Chondrocyte (in vitro differentiated cells): ENCODE measurements around the gene TIPRL. TPM values are rescaled to one million over a fixed set of nuclear protein-coding genes. Genes with fewer than 3 reads are reported as not detected.

Experiments
- DNase-seq: peaks from one replicate; pipeline ENCODE4 v3.0.0; 2021; ENCODE audit warnings: mixed read lengths, low spot score
- H3K27ac Mint-ChIP-seq: one replicate; pipeline ENCODE4 v1.8.0; 2021; ENCODE audit warnings: mild to moderate bottlenecking, moderate library complexity, mixed read lengths; ENCODE audit not compliant: unreplicated experiment
- H3K27me3 Mint-ChIP-seq: 2 replicates; pipeline ENCODE4 v1.8.0; 2021; ENCODE audit warnings: low read depth, mixed read lengths
- H3K36me3 Mint-ChIP-seq: 2 replicates; pipeline ENCODE4 v1.8.0; 2021; ENCODE audit warnings: low read depth, mixed read lengths
- H3K4me1 Mint-ChIP-seq: 2 replicates; pipeline ENCODE4 v1.8.0; 2021; ENCODE audit warnings: low read depth, mild to moderate bottlenecking, mixed read lengths
- H3K4me3 Mint-ChIP-seq: one replicate; pipeline ENCODE4 v1.8.0; 2021; ENCODE audit warnings: mild to moderate bottlenecking, moderate library complexity, mixed read lengths; ENCODE audit not compliant: unreplicated experiment
- H3K9me3 Mint-ChIP-seq: 2 replicates; pipeline ENCODE4 v1.8.0; 2021; ENCODE audit warnings: low read depth, mixed read lengths
- total RNA-seq: library from RNA; stranded (reverse); gene quantifications from 3 replicates; pipeline ENCODE4 v1.2.1, GENCODE V29; 2021
- TF ChIP-seq, protein P1 (sequence below): fragments of 200-600 bp; sonication (generic); IDR thresholded peaks from 2 replicates; pipeline ENCODE4 v1.5.0; 2021; ENCODE audit warnings: antibody characterized with exemption, mild to moderate bottlenecking, moderate library complexity

TIPRL gene
- total RNA-seq, 1 donor from 2014 or later: 37.4 TPM

DNA sequence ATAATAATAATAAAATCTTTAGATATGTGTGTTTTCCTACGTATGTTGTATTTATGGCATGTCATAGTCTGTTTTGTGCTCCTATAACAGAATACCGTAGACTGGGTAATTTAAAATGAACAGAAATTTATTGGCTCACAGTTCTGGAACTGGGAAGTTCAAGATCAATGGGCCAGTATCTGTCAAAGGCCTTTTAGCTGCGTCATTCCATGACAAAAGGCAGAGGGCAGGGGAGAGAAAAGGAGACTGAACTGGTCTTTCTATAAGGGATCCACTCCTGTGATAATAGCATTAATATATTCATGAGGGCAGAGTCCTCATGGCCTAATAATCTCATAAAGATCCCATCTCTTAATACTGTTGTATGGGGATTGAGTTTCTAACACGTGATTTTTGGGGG, 39.9 kb downstream of the TIPRL start:
- Mint-ChIP-seq H3K4me1 (peaks cover 8% of the 10 kb centered on the region), H3K9me3 (peaks cover 8% of the 10 kb centered on the region), H3K4me3 (no peak overlapping the region), H3K27me3 (no peaks in the 10 kb centered on the region), H3K36me3 (no peaks in the 10 kb centered on the region), H3K27ac (no peak overlapping the region)
- DNase-seq: no peak
- TF ChIP-seq, protein P1, sequence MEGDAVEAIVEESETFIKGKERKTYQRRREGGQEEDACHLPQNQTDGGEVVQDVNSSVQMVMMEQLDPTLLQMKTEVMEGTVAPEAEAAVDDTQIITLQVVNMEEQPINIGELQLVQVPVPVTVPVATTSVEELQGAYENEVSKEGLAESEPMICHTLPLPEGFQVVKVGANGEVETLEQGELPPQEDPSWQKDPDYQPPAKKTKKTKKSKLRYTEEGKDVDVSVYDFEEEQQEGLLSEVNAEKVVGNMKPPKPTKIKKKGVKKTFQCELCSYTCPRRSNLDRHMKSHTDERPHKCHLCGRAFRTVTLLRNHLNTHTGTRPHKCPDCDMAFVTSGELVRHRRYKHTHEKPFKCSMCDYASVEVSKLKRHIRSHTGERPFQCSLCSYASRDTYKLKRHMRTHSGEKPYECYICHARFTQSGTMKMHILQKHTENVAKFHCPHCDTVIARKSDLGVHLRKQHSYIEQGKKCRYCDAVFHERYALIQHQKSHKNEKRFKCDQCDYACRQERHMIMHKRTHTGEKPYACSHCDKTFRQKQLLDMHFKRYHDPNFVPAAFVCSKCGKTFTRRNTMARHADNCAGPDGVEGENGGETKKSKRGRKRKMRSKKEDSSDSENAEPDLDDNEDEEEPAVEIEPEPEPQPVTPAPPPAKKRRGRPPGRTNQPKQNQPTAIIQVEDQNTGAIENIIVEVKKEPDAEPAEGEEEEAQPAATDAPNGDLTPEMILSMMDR: no peak

DNA sequence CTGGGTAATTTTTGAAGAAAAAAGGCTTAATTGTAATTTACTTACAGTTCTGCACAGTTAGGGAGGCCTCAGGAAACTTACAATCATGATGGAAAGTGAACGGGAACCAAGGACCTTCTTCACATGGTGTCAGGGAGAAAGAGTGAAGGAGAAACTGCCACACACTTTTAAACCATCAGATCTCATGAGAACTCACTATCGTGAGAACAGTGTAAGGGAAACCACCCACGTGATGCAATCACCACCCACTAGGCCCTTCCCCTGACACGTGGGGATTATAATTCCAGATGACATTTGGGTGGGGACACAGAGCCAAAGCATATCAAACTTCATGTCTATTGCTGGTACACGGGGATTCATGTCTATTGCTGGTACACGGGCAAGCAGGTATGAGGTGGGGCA, 41.7 kb downstream of the TIPRL start:
- H3K36me3 Mint-ChIP-seq: no peaks in the 10 kb centered on the region
- H3K4me1 Mint-ChIP-seq: peaks cover 18% of the 10 kb centered on the region
- no peaks in the 10 kb centered on the region for H3K27me3 Mint-ChIP-seq
- TF ChIP-seq, protein P1: no peak
- no peak for DNase-seq
- no peak overlapping the region for H3K4me3 Mint-ChIP-seq
- H3K9me3 Mint-ChIP-seq: peaks cover 10% of the 10 kb centered on the region
- no peak overlapping the region for H3K27ac Mint-ChIP-seq

DNA sequence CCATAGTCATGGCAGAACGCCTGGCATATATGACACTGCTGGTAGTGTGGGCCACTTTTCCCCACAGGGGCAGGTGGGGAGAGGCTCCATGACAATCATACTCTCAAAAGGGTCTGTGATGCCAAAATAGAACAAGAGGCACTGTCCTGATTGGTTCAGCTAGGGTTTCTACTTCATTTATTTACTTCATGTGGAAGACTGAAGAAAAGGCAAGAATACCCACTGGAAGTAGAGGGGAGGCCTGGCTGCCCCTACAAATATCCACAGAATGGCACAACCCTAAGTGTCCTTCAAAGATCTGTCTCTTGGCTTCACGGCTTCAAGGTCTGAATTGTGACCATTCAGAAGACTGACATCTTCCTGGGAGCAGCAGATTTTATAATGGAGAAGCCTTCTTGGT, 42.5 kb downstream of the TIPRL start:
- TF ChIP-seq, protein P1: no peak
- DNase-seq: no peak
- H3K4me3 Mint-ChIP-seq: no peak overlapping the region
- peaks cover 10% of the 10 kb centered on the region for H3K9me3 Mint-ChIP-seq
- H3K27ac Mint-ChIP-seq: no peak overlapping the region
- no peaks in the 10 kb centered on the region for H3K36me3 Mint-ChIP-seq
- no peaks in the 10 kb centered on the region for H3K27me3 Mint-ChIP-seq
- H3K4me1 Mint-ChIP-seq: peaks cover 16% of the 10 kb centered on the region

DNA sequence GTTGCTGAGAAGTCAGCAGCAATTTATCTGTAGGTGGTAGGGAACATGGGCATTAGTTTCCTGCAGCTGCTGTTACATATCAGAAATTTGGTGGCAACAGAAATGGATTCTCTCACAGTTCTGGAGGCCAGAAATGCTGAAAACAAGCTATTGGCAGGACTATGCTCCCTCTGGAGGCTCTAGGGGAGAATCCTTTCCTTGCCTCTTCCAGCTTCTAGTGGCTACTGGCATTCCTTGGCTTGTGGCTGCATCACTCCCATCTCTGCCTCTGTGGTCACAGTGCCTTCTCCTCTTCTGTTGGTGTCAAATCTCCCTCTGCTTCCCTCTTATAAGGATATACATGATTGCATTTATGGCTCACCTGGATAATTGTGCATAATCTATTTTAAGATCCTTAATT, 44.5 kb downstream of the TIPRL start:
- H3K4me3 Mint-ChIP-seq: no peak overlapping the region
- TF ChIP-seq, protein P1: no peak
- H3K9me3 Mint-ChIP-seq: peaks cover 10% of the 10 kb centered on the region
- no peak overlapping the region for H3K27ac Mint-ChIP-seq
- no peak for DNase-seq
- no peaks in the 10 kb centered on the region for H3K27me3 Mint-ChIP-seq
- H3K4me1 Mint-ChIP-seq: peaks cover 30% of the 10 kb centered on the region
- no peaks in the 10 kb centered on the region for H3K36me3 Mint-ChIP-seq

DNA sequence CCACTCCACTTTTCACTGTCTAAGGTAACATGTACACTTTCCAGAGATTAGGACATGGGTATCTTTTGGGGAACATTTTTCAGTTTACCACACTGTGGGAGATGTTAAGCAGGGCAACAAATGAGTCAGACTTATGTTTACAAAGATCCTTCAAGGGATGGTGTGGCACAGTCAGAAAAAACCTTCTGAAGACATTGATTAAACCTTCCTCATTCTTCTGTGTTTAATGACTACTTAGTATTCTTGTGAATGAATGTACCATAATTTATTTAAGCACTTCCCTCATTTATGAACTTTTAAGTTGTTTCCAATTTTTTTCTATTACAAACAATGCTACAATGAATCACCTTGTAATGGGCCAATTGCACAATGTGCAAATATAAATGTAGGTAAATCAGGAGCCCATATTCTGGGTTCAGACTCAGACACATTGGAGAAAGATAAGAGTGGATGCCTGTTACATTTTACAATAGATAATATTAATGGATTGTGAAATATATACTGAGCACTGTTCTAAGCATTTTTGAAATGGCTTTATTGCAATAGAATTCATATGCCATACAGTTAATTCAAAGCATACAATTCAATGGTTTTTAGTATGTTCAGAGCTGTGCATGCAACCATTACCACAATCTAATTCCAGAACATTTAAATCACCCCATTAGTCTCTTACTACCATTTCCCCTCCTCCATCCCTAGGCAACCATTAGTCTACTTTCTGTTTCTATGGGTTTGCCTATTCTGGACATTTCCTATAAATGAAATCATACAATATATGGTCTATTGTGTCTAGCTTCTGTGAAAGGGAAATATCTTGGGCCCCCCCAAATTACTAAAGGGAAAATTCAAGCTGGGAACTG, 45.1 kb downstream of the TIPRL start:
- Mint-ChIP-seq H3K4me3 (no peak overlapping the region), H3K27ac (no peak overlapping the region), H3K9me3 (peaks cover 10% of the 10 kb centered on the region), H3K36me3 (no peaks in the 10 kb centered on the region), H3K4me1 (peaks cover 36% of the 10 kb centered on the region), H3K27me3 (no peaks in the 10 kb centered on the region)
- DNase-seq: no peak
- TF ChIP-seq, protein P1: no peak
